GM23338 (cell line): ENCODE data around the gene RIT2. TPM values are rescaled to one million over a fixed set of nuclear protein-coding genes. Genes with fewer than 3 reads are reported as not detected.

Source experiments
- ATAC-seq: fragments of 200-7000 bp; cut with Tn5 transposase; 3 replicates; pipeline ENCODE4 v1.9.1; 2020
- DNase-seq: peaks from one replicate; pipeline ENCODE4 v3.0.0-alpha.2; 2015; ENCODE audit warnings: low spot score
- H2AFZ ChIP-seq: fragments of 200-600 bp; sonication (generic); 2 replicates; pipeline ENCODE4 v1.8.0; 2016; ENCODE audit warnings: antibody characterized with exemption, mild to moderate bottlenecking, moderate library complexity
- H3F3A ChIP-seq: fragments of 200-600 bp; sonication (generic); replicated peaks from 2 replicates; pipeline ENCODE4 v1.8.0; 2017; ENCODE audit warnings: antibody characterized with exemption, mixed run types, low read depth
- H3K27ac ChIP-seq: fragments of 200-600 bp; sonication (generic); 2 replicates; pipeline ENCODE4 v1.6.1; 2016; ENCODE audit warnings: low read depth
- H3K27me3 ChIP-seq: fragments of 200-600 bp; sonication (generic); 2 replicates; pipeline ENCODE4 v1.8.0; 2016; ENCODE audit warnings: mild to moderate bottlenecking, mixed run types, moderate library complexity; ENCODE audit not compliant: insufficient read depth
- H3K36me3 ChIP-seq: fragments of 200-600 bp; sonication (generic); 2 replicates; pipeline ENCODE4 v1.8.0; 2016; ENCODE audit warnings: mild to moderate bottlenecking; ENCODE audit not compliant: insufficient read depth
- H3K4me1 ChIP-seq: fragments of 200-600 bp; sonication (generic); 2 replicates; pipeline ENCODE4 v1.8.0; 2016; ENCODE audit warnings: mild to moderate bottlenecking, moderate library complexity; ENCODE audit not compliant: insufficient read depth
- H3K4me2 ChIP-seq: fragments of 200-600 bp; sonication (generic); 2 replicates; pipeline ENCODE4 v1.7.1; 2017; ENCODE audit warnings: mixed run types
- H3K4me3 ChIP-seq: fragments of 200-600 bp; sonication (generic); 2 replicates; pipeline ENCODE4 v1.6.1; 2016; ENCODE audit warnings: mixed run types
- H3K79me2 ChIP-seq: fragments of 200-600 bp; sonication (generic); replicated peaks from 2 replicates; pipeline ENCODE4 v1.8.0; 2017; ENCODE audit warnings: mild to moderate bottlenecking; ENCODE audit not compliant: insufficient read depth
- H3K9me2 ChIP-seq: fragments of 200-600 bp; sonication (generic); 2 replicates; pipeline ENCODE4 v1.8.0; 2017; ENCODE audit not compliant: insufficient read depth
- H4K20me1 ChIP-seq: fragments of 200-600 bp; sonication (generic); replicated peaks from 2 replicates; pipeline ENCODE4 v1.8.0; 2017; ENCODE audit warnings: mild to moderate bottlenecking; ENCODE audit not compliant: insufficient read depth
- H3K27ac Mint-ChIP-seq: 2 replicates; pipeline ENCODE4 v1.8.0; 2020; ENCODE audit warnings: inconsistent platforms, mild to moderate bottlenecking, moderate library complexity, mixed read lengths
- H3K27me3 Mint-ChIP-seq: 3 replicates; pipeline ENCODE4 v1.8.0; 2022; ENCODE audit warnings: low read depth, mild to moderate bottlenecking, moderate library complexity, mixed read lengths, inconsistent platforms; ENCODE audit not compliant: insufficient read depth, poor library complexity
- H3K36me3 Mint-ChIP-seq: 3 replicates; pipeline ENCODE4 v1.8.0; 2021; ENCODE audit warnings: low read depth, mild to moderate bottlenecking, inconsistent platforms, moderate library complexity, mixed read lengths
- H3K4me1 Mint-ChIP-seq: 3 replicates; pipeline ENCODE4 v1.8.0; 2020; ENCODE audit warnings: mild to moderate bottlenecking, inconsistent platforms, mixed read lengths
- H3K4me3 Mint-ChIP-seq: 3 replicates; pipeline ENCODE4 v1.8.0; 2021; ENCODE audit warnings: moderate library complexity, mild to moderate bottlenecking, inconsistent platforms, mixed read lengths
- H3K9me3 Mint-ChIP-seq: 3 replicates; pipeline ENCODE4 v1.8.0; 2020; ENCODE audit warnings: moderate library complexity, mild to moderate bottlenecking, inconsistent platforms, mixed read lengths
- CREB1 ChIP-seq: fragments of 250-450 bp; sonication (Bioruptor Pico); IDR thresholded peaks from 2 replicates; pipeline ENCODE4 v1.5.0; 2020; ENCODE audit warnings: low read depth, mild to moderate bottlenecking, moderate library complexity
- EZH2phosphoT487 ChIP-seq: fragments of 200-600 bp; sonication (generic); IDR thresholded peaks from one replicate; pipeline ENCODE4 v1.8.1; 2018; ENCODE audit warnings: antibody characterized with exemption; ENCODE audit not compliant: unreplicated experiment
- JUNB ChIP-seq: IDR thresholded peaks from one replicate; pipeline ENCODE4 v1.6.1; 2016; ENCODE audit warnings: antibody characterized with exemption; ENCODE audit not compliant: unreplicated experiment
- NANOG ChIP-seq: IDR thresholded peaks from 2 replicates; pipeline ENCODE4 v1.6.1; 2016; ENCODE audit warnings: antibody characterized with exemption, borderline replicate concordance
- POLR2AphosphoS5 ChIP-seq: IDR thresholded peaks from 2 replicates; pipeline ENCODE4 v1.6.1; 2016; ENCODE audit warnings: antibody characterized with exemption, low read depth
- STAT1 ChIP-seq: IDR thresholded peaks from one replicate; pipeline ENCODE4 v1.6.1; 2016; ENCODE audit warnings: antibody characterized with exemption; ENCODE audit not compliant: unreplicated experiment
- ZNF114 ChIP-seq: fragments of 250-450 bp; sonication (Bioruptor Pico); IDR thresholded peaks from 2 replicates; pipeline ENCODE4 v1.5.0; 2020; ENCODE audit warnings: mild to moderate bottlenecking, moderate library complexity
- ZNF331 ChIP-seq: fragments of 250-450 bp; sonication (Bioruptor Pico); IDR thresholded peaks from 2 replicates; pipeline ENCODE4 v1.5.0; 2020; ENCODE audit warnings: low read depth, mild to moderate bottlenecking, moderate library complexity
- polyA plus RNA-seq: library from polyadenylated mRNA; unstranded; fragments of >200 nt; fragmentation: Nextera tagmentation; extraction: Ambion mirVana; gene quantifications from 2 replicates; pipeline ENCODE4 v1.2.1, GENCODE V29; 2016
- total RNA-seq: library from RNA; depleted of rRNA; stranded (reverse); fragments of >200 nt; shearing (Covaris generic); gene quantifications from 2 replicates; pipeline ENCODE4 v1.2.3, GENCODE V29; 2014
- TF ChIP-seq, protein P1 (sequence below), 2 experiments: fragments of 200-600 bp in 1 of 2; sonication (generic) in 1 of 2; conservative IDR thresholded peaks; 2 replicates each; pipeline versions ENCODE4 v1.5.1 to v1.6.1; 2016 to 2017; ENCODE audit warnings: antibody characterized with exemption in 2 of 2, low read depth in 2 of 2, mild to moderate bottlenecking in 2 of 2, moderate library complexity in 1 of 2
- TF ChIP-seq, protein P2 (sequence below): fragments of 250-450 bp; sonication (Bioruptor Pico); IDR thresholded peaks from 2 replicates; pipeline ENCODE4 v1.5.0; 2020; ENCODE audit warnings: mild to moderate bottlenecking, moderate library complexity
- TF ChIP-seq, protein P3 (sequence below): IDR thresholded peaks from one replicate; pipeline ENCODE4 v1.6.1; 2018; ENCODE audit warnings: antibody characterized with exemption; ENCODE audit not compliant: unreplicated experiment

Gene RIT2
- total and polyA plus RNA-seq, 2 experiments from 2014 or later = 1.9 to 8.8 TPM

DNA sequence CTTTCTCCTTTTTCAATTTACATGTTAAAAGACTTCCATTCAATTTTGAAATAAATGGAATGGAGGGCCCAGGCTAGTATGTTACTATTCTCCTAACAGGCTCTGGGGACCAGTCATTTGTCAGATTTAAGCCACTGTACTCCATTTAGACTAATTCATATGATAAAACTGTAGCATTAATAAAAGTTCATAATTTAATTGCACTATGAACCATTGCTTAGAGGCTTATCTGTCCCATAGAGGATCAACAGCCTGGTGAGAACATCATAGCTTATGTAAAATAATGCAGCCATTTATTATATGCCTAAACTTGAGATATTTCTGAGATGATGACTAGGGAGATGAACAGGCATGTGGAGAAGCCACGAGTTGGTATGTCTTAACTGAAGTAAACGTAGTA is 156.0 kb downstream of the RIT2 start:
- H3K36me3 Mint-ChIP-seq = no peaks in the 10 kb centered on the region
- Histone ChIP-seq H2AFZ (no peak overlapping the region), H3K4me2 (no peak overlapping the region), H3K9me2 (no peaks in the 10 kb centered on the region; the same call in 1 of the 2 replicates), H3K4me1 (peaks cover 9% of the 10 kb centered on the region), H4K20me1 (no peaks in the 10 kb centered on the region), H3K27ac (no peak overlapping the region), H3K4me3 (no peak overlapping the region), H3K27me3 (no peaks in the 10 kb centered on the region), H3K79me2 (no peaks in the 10 kb centered on the region), H3F3A (no peaks in the 10 kb centered on the region), H3K36me3 (no peaks in the 10 kb centered on the region)
- no peak for DNase-seq
- TF ChIP-seq CREB1 (CRISPR knock-in tag) = no peak
- no peaks in the 10 kb centered on the region; the same call in 2 of the 3 replicates for H3K9me3 Mint-ChIP-seq
- no peak overlapping the region for H3K27ac Mint-ChIP-seq
- peaks cover 1% of the 10 kb centered on the region for H3K27me3 Mint-ChIP-seq
- no peak for ATAC-seq
- H3K4me1 Mint-ChIP-seq = peaks cover 3% of the 10 kb centered on the region; the same call in 1 of the 3 replicates
- H3K4me3 Mint-ChIP-seq = no peak overlapping the region

DNA sequence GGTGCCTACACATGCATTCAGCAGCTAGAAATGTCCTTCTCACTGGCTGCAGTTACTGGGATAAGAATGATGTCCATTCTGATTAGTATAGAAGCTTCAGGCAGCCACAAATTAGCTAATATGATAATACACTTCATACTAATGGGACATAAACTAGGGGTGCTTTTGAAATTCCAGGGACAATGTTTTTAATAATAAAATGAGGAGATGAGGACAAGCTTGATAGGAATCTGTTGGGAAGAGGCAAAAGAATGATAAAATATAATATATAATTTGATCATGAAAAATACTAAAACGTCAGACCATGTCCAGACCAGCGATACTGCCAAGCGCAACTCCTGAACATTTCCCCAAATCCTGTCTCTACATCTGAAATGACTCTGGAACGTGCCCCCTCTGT is 157.1 kb downstream of the RIT2 start:
- H3K4me3 Mint-ChIP-seq = no peak overlapping the region
- Histone ChIP-seq H3K9me2 (no peaks in the 10 kb centered on the region; the same call in 1 of the 2 replicates), H3K4me3 (no peak overlapping the region), H3K4me2 (no peak overlapping the region), H3K27me3 (no peaks in the 10 kb centered on the region), H3K4me1 (peaks cover 9% of the 10 kb centered on the region), H3K79me2 (no peaks in the 10 kb centered on the region), H3K27ac (no peak overlapping the region), H2AFZ (no peak overlapping the region), H4K20me1 (no peaks in the 10 kb centered on the region), H3K36me3 (no peaks in the 10 kb centered on the region), H3F3A (no peaks in the 10 kb centered on the region)
- H3K4me1 Mint-ChIP-seq = no peaks in the 10 kb centered on the region
- H3K9me3 Mint-ChIP-seq = no peaks in the 10 kb centered on the region; the same call in 2 of the 3 replicates
- H3K27ac Mint-ChIP-seq = no peak overlapping the region
- ATAC-seq = no peak
- H3K36me3 Mint-ChIP-seq = no peaks in the 10 kb centered on the region
- H3K27me3 Mint-ChIP-seq = peaks cover 1% of the 10 kb centered on the region
- no peak for DNase-seq
- TF ChIP-seq STAT1 (no peak), POLR2AphosphoS5 (no peak), JUNB (no peak), EZH2phosphoT487 (no peak), ZNF114 (CRISPR knock-in tag) (no peak), CREB1 (CRISPR knock-in tag) (no peak), ZNF331 (CRISPR knock-in tag) (no peak), NANOG (no peak)
- TF ChIP-seq, protein P1, sequence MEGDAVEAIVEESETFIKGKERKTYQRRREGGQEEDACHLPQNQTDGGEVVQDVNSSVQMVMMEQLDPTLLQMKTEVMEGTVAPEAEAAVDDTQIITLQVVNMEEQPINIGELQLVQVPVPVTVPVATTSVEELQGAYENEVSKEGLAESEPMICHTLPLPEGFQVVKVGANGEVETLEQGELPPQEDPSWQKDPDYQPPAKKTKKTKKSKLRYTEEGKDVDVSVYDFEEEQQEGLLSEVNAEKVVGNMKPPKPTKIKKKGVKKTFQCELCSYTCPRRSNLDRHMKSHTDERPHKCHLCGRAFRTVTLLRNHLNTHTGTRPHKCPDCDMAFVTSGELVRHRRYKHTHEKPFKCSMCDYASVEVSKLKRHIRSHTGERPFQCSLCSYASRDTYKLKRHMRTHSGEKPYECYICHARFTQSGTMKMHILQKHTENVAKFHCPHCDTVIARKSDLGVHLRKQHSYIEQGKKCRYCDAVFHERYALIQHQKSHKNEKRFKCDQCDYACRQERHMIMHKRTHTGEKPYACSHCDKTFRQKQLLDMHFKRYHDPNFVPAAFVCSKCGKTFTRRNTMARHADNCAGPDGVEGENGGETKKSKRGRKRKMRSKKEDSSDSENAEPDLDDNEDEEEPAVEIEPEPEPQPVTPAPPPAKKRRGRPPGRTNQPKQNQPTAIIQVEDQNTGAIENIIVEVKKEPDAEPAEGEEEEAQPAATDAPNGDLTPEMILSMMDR (conservative IDR thresholded peaks at IDR 0.05; ENCODE audit: low read depth in 2 of 2) = no peak
- TF ChIP-seq, protein P2, sequence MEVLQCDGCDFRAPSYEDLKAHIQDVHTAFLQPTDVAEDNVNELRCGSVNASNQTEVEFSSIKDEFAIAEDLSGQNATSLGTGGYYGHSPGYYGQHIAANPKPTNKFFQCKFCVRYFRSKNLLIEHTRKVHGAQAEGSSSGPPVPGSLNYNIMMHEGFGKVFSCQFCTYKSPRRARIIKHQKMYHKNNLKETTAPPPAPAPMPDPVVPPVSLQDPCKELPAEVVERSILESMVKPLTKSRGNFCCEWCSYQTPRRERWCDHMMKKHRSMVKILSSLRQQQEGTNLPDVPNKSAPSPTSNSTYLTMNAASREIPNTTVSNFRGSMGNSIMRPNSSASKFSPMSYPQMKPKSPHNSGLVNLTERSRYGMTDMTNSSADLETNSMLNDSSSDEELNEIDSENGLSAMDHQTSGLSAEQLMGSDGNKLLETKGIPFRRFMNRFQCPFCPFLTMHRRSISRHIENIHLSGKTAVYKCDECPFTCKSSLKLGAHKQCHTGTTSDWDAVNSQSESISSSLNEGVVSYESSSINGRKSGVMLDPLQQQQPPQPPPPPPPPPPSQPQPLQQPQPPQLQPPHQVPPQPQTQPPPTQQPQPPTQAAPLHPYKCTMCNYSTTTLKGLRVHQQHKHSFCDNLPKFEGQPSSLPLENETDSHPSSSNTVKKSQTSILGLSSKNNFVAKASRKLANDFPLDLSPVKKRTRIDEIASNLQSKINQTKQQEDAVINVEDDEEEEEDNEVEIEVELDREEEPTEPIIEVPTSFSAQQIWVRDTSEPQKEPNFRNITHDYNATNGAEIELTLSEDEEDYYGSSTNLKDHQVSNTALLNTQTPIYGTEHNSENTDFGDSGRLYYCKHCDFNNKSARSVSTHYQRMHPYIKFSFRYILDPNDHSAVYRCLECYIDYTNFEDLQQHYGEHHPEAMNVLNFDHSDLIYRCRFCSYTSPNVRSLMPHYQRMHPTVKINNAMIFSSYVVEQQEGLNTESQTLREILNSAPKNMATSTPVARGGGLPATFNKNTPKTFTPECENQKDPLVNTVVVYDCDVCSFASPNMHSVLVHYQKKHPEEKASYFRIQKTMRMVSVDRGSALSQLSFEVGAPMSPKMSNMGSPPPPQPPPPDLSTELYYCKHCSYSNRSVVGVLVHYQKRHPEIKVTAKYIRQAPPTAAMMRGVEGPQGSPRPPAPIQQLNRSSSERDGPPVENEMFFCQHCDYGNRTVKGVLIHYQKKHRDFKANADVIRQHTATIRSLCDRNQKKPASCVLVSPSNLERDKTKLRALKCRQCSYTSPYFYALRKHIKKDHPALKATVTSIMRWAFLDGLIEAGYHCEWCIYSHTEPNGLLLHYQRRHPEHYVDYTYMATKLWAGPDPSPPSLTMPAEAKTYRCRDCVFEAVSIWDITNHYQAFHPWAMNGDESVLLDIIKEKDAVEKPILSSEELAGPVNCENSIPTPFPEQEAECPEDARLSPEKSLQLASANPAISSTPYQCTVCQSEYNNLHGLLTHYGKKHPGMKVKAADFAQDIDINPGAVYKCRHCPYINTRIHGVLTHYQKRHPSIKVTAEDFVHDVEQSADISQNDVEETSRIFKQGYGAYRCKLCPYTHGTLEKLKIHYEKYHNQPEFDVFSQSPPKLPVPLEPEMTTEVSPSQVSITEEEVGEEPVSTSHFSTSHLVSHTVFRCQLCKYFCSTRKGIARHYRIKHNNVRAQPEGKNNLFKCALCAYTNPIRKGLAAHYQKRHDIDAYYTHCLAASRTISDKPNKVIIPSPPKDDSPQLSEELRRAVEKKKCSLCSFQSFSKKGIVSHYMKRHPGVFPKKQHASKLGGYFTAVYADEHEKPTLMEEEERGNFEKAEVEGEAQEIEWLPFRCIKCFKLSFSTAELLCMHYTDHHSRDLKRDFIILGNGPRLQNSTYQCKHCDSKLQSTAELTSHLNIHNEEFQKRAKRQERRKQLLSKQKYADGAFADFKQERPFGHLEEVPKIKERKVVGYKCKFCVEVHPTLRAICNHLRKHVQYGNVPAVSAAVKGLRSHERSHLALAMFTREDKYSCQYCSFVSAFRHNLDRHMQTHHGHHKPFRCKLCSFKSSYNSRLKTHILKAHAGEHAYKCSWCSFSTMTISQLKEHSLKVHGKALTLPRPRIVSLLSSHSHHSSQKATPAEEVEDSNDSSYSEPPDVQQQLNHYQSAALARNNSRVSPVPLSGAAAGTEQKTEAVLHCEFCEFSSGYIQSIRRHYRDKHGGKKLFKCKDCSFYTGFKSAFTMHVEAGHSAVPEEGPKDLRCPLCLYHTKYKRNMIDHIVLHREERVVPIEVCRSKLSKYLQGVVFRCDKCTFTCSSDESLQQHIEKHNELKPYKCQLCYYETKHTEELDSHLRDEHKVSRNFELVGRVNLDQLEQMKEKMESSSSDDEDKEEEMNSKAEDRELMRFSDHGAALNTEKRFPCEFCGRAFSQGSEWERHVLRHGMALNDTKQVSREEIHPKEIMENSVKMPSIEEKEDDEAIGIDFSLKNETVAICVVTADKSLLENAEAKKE (CRISPR knock-in tag) = no peak
- TF ChIP-seq, protein P3, sequence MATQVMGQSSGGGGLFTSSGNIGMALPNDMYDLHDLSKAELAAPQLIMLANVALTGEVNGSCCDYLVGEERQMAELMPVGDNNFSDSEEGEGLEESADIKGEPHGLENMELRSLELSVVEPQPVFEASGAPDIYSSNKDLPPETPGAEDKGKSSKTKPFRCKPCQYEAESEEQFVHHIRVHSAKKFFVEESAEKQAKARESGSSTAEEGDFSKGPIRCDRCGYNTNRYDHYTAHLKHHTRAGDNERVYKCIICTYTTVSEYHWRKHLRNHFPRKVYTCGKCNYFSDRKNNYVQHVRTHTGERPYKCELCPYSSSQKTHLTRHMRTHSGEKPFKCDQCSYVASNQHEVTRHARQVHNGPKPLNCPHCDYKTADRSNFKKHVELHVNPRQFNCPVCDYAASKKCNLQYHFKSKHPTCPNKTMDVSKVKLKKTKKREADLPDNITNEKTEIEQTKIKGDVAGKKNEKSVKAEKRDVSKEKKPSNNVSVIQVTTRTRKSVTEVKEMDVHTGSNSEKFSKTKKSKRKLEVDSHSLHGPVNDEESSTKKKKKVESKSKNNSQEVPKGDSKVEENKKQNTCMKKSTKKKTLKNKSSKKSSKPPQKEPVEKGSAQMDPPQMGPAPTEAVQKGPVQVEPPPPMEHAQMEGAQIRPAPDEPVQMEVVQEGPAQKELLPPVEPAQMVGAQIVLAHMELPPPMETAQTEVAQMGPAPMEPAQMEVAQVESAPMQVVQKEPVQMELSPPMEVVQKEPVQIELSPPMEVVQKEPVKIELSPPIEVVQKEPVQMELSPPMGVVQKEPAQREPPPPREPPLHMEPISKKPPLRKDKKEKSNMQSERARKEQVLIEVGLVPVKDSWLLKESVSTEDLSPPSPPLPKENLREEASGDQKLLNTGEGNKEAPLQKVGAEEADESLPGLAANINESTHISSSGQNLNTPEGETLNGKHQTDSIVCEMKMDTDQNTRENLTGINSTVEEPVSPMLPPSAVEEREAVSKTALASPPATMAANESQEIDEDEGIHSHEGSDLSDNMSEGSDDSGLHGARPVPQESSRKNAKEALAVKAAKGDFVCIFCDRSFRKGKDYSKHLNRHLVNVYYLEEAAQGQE = no peak
